Gastrocnemius medialis (tissue), 4 donors: ENCODE measurements around the gene UNC5C. TPM values are rescaled to one million over a fixed set of nuclear protein-coding genes. Genes with fewer than 3 reads are reported as not detected.

Experiments
- ATAC-seq, 2 donors: fragments of 150-250 bp; one replicate each; pipeline ENCODE4 v1.9.1; 2016
- DNase-seq, 2 donors: peaks; one replicate each; pipeline ENCODE4 v3.0.0-alpha.2; 2019
- H3K27ac ChIP-seq, 4 donors: fragments of 200-600 bp; sonication (generic); 1 replicate in 1 of 4; 2 replicates in 3 of 4; pipeline ENCODE4 v1.5.1; 2016 to 2018; ENCODE audit warnings: mild to moderate bottlenecking in 2 of 4, moderate library complexity in 1 of 4
- H3K27me3 ChIP-seq, 3 donors: fragments of 200-600 bp; sonication (generic) in 2 of 3; 1 replicate in 1 of 3; 2 replicates in 2 of 3; pipeline versions ENCODE4 v1.5.1 to v1.6.0; 2016 to 2019; ENCODE audit warnings: mild to moderate bottlenecking in 1 of 3, moderate library complexity in 1 of 3
- H3K36me3 ChIP-seq, 2 donors: fragments of 200-600 bp; sonication (generic) in 1 of 2; one replicate each; pipeline ENCODE4 v1.5.1; 2017 to 2018
- H3K4me1 ChIP-seq, 2 donors: fragments of 200-600 bp; sonication (generic) in 1 of 2; one replicate each; pipeline ENCODE4 v1.5.1; 2016 to 2017; ENCODE audit warnings: mild to moderate bottlenecking in 2 of 2
- H3K4me3 ChIP-seq, 4 donors: fragments of 200-600 bp; sonication (generic) in 3 of 4; 1 replicate in 1 of 4; 2 replicates in 3 of 4; pipeline ENCODE4 v1.5.1; 2016 to 2019; ENCODE audit warnings: mild to moderate bottlenecking in 2 of 4
- H3K9me3 ChIP-seq, 3 donors: fragments of 200-600 bp; sonication (generic) in 2 of 3; 1 replicate in 1 of 3; 2 replicates in 2 of 3; pipeline ENCODE4 v1.5.1; 2016 to 2019
- CTCF ChIP-seq, 5 experiments: fragments of 450-650 bp in 3 of 5; fragments of 200-600 bp in 2 of 5; sonication (generic) in 2 of 5; IDR thresholded peaks in 4 of 5; conservative IDR thresholded peaks in 1 of 5; 1 replicate in 4 of 5; 2 replicates in 1 of 5; pipeline ENCODE4 v1.5.1; 2016 to 2019; ENCODE audit warnings: antibody characterized with exemption in 5 of 5, mild to moderate bottlenecking in 3 of 5, moderate library complexity in 3 of 5
- POLR2A ChIP-seq, 2 donors: fragments of 450-650 bp; IDR thresholded peaks; one replicate each; pipeline ENCODE4 v1.6.1; 2017; ENCODE audit warnings: antibody characterized with exemption in 2 of 2, mild to moderate bottlenecking in 2 of 2, moderate library complexity in 2 of 2
- in situ Hi-C, 4 donors: fragments of 200-750 bp; cut with MboI; loops; one replicate each; pipeline versions ENCODE4 v1.15.0 to v1.8.0; 2017; ENCODE audit warnings: low sequenced_read_pairs in 4 of 4
- intact Hi-C: fragments of 100-400 bp; cut with DNase I; formaldehyde crosslinking; loops from one replicate; pipeline ENCODE4 v1.15.1; 2023; ENCODE audit warnings: low total_unique reads
- total RNA-seq, 4 donors: library from RNA; depleted of rRNA; stranded (reverse); fragments of >200 nt; gene quantifications; one replicate each; pipeline versions ENCODE4 v1.1.0 to v1.2.3, GENCODE V29; 2016

UNC5C gene
- total RNA-seq, 4 donors from 2014 or later: 0.07 to 0.33 (median 0.23) TPM; not detected in 1

- no peak for TF ChIP-seq POLR2A (IDR thresholded peaks at IDR 0.05)
- TF ChIP-seq CTCF (IDR thresholded peaks at IDR 0.05 in 4 of 5, conservative IDR thresholded peaks at IDR 0.05 in 1 of 5): no peak
- no peaks in the 10 kb centered on the region for H3K27me3 ChIP-seq
- no peak overlapping the region for H3K4me3 ChIP-seq
- DNase-seq (no peak), ATAC-seq (no peak)
- intact Hi-C loops: no loop called here
- H3K9me3 ChIP-seq: no peaks in the 10 kb centered on the region
- no peaks in the 10 kb centered on the region for H3K4me1 ChIP-seq
- no peak overlapping the region for H3K27ac ChIP-seq
- H3K36me3 ChIP-seq: no peaks in the 10 kb centered on the region
- in situ Hi-C loops: no loop called here
Observed at GRCh38 chr4:95534032-95534431, 14.7 kb downstream of the UNC5C start.

- TF ChIP-seq POLR2A (IDR thresholded peaks at IDR 0.05) (no peak), CTCF (IDR thresholded peaks at IDR 0.05 in 4 of 5, conservative IDR thresholded peaks at IDR 0.05 in 1 of 5) (no peak)
- Histone ChIP-seq H3K27me3 (no peaks in the 10 kb centered on the region), H3K4me1 (no peaks in the 10 kb centered on the region), H3K4me3 (no peak overlapping the region), H3K36me3 (no peaks in the 10 kb centered on the region), H3K9me3 (no peaks in the 10 kb centered on the region), H3K27ac (no peak overlapping the region)
- DNase-seq (no peak), ATAC-seq (no peak)
- intact Hi-C loops (no loop called here), in situ Hi-C loops (no loop called here)
Observed at GRCh38 chr4:95533254-95533653, 15.5 kb downstream of the UNC5C start.

- DNase-seq (no peak), ATAC-seq (no peak)
- no peaks in the 10 kb centered on the region for H3K4me1 ChIP-seq
- H3K4me3 ChIP-seq: no peak overlapping the region
- TF ChIP-seq CTCF (IDR thresholded peaks at IDR 0.05 in 4 of 5, conservative IDR thresholded peaks at IDR 0.05 in 1 of 5): no peak
- no peak for TF ChIP-seq POLR2A (IDR thresholded peaks at IDR 0.05)
- in situ Hi-C loops: no loop called here
- no peak overlapping the region for H3K27ac ChIP-seq
- H3K9me3 ChIP-seq: no peaks in the 10 kb centered on the region
- no peaks in the 10 kb centered on the region for H3K36me3 ChIP-seq
- intact Hi-C loops: no loop called here
- no peaks in the 10 kb centered on the region for H3K27me3 ChIP-seq
Observed at GRCh38 chr4:95532305-95532704, 16.5 kb downstream of the UNC5C start.

GRCh38 chr4:95531141-95531540, 17.6 kb downstream of the UNC5C start:
- intact Hi-C loops (no loop called here), in situ Hi-C loops (no loop called here)
- Histone ChIP-seq H3K4me1 (no peaks in the 10 kb centered on the region), H3K4me3 (no peak overlapping the region), H3K36me3 (no peaks in the 10 kb centered on the region), H3K9me3 (no peaks in the 10 kb centered on the region), H3K27me3 (no peaks in the 10 kb centered on the region), H3K27ac (no peak overlapping the region)
- DNase-seq (no peak), ATAC-seq (no peak)
- no peak for TF ChIP-seq CTCF (IDR thresholded peaks at IDR 0.05 in 4 of 5, conservative IDR thresholded peaks at IDR 0.05 in 1 of 5)
- TF ChIP-seq POLR2A (IDR thresholded peaks at IDR 0.05): no peak

DNA sequence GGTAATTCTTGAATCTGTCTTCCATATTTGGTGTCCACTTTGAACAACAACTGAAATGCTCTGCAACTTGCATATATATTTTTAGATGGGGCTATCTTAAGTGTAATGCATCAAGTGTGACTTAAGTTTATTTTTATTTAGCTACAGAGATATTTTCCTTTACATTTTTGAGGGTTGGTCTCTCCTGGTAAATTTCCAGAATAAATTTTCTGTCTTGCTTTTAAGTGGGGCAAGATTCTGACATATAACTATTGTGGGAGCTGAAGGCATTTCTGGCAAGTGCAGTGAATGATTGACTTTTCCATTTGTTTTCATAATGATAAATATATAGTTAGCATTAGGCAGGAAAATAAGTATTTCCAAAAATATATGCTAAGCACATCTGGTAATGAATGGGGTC, 18.8 kb downstream of the UNC5C start:
- intact Hi-C loops (no loop called here), in situ Hi-C loops (no loop called here)
- H3K27ac ChIP-seq: no peak overlapping the region
- TF ChIP-seq POLR2A (IDR thresholded peaks at IDR 0.05): no peak
- TF ChIP-seq CTCF (IDR thresholded peaks at IDR 0.05 in 4 of 5, conservative IDR thresholded peaks at IDR 0.05 in 1 of 5): no peak
- H3K27me3 ChIP-seq: no peaks in the 10 kb centered on the region
- H3K36me3 ChIP-seq: no peaks in the 10 kb centered on the region
- no peak for ATAC-seq
- H3K9me3 ChIP-seq: no peaks in the 10 kb centered on the region
- no peaks in the 10 kb centered on the region for H3K4me1 ChIP-seq
- H3K4me3 ChIP-seq: no peak overlapping the region
- no peak for DNase-seq
